Cardiac fibroblast (primary cell): ENCODE data around the gene SYT1.

ENCODE experiments used
- DNase-seq, 2 donors: peaks; one replicate each; pipeline versions ENCODE4 v3.0.0 to v3.0.0-alpha.2; 2010; ENCODE audit warnings: low read depth in 2 of 2
- H3K4me3 ChIP-seq, 2 donors: replicated peaks in 1 of 2; 1 replicate in 1 of 2; 2 replicates in 1 of 2; pipeline ENCODE4 v1.5.1; 2011; ENCODE audit warnings: low read depth in 2 of 2, low read length in 2 of 2, mild to moderate bottlenecking in 2 of 2, moderate library complexity in 1 of 2
- TF ChIP-seq, protein P1 (sequence below): IDR thresholded peaks from one replicate; pipeline ENCODE4 v1.5.1; 2011; ENCODE audit warnings: low read depth, mild to moderate bottlenecking, low read length, inconsistent platforms

SYT1 gene

GRCh38 chr12:79452906-79453305 is 588.3 kb downstream of the SYT1 start:
- no peak for DNase-seq
- TF ChIP-seq, protein P1, sequence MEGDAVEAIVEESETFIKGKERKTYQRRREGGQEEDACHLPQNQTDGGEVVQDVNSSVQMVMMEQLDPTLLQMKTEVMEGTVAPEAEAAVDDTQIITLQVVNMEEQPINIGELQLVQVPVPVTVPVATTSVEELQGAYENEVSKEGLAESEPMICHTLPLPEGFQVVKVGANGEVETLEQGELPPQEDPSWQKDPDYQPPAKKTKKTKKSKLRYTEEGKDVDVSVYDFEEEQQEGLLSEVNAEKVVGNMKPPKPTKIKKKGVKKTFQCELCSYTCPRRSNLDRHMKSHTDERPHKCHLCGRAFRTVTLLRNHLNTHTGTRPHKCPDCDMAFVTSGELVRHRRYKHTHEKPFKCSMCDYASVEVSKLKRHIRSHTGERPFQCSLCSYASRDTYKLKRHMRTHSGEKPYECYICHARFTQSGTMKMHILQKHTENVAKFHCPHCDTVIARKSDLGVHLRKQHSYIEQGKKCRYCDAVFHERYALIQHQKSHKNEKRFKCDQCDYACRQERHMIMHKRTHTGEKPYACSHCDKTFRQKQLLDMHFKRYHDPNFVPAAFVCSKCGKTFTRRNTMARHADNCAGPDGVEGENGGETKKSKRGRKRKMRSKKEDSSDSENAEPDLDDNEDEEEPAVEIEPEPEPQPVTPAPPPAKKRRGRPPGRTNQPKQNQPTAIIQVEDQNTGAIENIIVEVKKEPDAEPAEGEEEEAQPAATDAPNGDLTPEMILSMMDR = no peak
- H3K4me3 ChIP-seq = no peak overlapping the region

DNA sequence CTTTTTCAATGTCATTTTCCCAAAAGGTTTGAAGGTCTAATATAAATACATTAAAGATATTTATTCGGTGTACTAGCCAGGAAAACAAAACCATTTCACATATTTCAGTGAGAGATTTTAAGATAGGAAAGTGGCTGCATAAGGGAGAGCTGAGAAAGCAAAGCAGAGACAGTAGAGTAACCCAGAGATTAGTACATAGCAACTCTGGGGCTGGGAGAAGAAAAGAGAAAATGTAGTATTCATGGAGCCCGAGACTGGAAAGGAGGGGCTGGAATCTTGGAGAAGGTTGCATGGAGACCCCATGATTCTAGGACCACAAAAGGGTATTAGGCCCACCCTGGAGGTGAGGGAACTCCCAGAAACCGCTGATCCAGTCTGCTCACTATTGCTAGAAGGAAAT is 589.2 kb downstream of the SYT1 start:
- H3K4me3 ChIP-seq = no peak overlapping the region
- TF ChIP-seq, protein P1 = no peak
- no peak for DNase-seq

DNA sequence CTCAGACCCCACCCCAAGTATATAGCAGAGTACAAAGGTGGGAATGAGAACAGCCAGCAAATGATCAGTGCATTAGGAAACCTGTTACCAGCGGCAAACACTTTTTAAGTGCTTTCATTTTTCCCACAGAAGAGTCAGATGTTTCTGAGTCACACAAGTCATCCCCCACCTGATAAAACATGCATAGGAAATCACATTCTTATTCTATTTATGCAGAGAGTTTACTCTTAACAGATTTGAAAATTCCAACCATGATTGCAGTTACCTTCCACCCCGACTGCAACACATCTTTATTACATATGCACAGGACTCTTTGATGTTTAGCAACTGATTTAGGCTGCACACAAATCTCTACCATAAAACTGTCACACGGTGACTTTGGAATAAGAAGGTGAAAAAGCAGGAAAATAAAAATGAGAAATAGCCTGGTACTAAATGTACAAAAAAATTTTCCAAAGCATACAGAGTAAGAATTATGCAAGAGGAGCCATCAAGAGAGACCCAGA is 589.8 kb downstream of the SYT1 start:
- TF ChIP-seq, protein P1 = no peak
- peak overlapping the region in 1 of 2 donors; percentile 16 for H3K4me3 ChIP-seq
- peak; percentile 36 to 71 for DNase-seq

DNA sequence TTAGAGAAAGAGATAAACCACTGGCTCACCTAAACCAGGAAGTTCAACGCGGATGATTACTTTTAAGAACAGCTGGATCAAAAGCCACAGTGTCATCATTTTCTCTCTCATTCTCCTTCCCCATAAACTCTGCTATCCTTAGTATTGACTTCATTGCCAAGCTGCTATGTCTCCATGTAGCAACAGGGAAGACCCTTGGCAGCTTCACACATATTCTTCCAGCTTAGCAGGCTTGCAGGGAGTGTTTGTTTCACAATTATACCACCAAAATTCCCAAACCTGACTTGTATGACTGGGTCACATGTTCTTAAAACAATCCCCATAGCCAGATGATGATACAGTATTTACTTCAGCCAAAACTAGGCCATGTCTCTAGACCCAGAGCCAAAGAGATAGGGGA is 590.7 kb downstream of the SYT1 start:
- TF ChIP-seq, protein P1 = no peak
- peak; percentile 38 to 68 for DNase-seq
- H3K4me3 ChIP-seq = no peak overlapping the region

DNA sequence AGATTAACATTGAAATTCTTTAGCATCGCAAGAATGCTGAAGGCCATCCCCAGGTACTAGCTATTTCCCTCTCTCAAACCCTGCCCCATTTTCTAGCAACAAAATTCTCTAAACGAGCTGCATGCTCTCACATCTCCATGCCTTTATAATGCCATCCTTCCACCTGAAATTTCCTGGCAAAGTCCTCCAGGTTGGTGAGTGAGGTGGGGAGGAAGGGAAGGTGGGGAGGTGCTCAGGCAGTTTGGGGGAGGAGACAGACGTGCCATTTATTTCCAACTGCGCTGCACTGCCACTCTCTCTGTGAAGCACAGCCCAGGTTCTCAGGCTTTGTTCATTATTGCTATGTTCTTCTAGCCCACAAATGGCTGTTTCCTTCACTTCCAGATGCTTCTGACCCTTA is 617.7 kb downstream of the SYT1 start:
- TF ChIP-seq, protein P1 = no peak
- H3K4me3 ChIP-seq = no peak overlapping the region
- no peak for DNase-seq

DNA sequence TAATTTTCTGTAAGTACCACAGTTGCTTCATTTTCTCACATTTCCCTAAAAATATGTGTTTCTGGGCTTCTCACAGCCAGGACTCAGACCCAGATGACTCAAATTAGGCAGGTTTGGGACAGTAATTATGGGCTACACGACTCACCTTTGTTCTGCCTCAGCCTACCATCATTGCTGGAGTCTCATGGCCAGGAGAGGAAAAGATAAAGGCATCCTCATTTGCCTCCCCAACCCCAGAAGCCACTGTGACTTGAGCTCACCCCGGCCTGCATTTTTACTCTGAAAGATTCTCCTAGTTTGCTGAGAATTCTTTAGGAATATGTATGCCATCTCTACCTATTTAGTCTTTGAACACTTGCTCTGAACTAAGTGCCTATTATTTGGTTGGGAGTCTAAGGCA is 618.3 kb downstream of the SYT1 start:
- H3K4me3 ChIP-seq = no peak overlapping the region
- TF ChIP-seq, protein P1 = no peak
- DNase-seq = no peak

- DNase-seq = no peak
- no peak overlapping the region for H3K4me3 ChIP-seq
- TF ChIP-seq, protein P1 = no peak
Observed at GRCh38 chr12:79486154-79486553, 621.6 kb downstream of the SYT1 start.
